Suprapubic skin (tissue), 4 donors: ENCODE data around the gene PLCB1. TPM values are rescaled to one million over a fixed set of nuclear protein-coding genes. Genes with fewer than 3 reads are reported as not detected.

Experiments
- DNase-seq, 2 donors: peaks; one replicate each; pipeline ENCODE4 v3.0.0-alpha.2; 2019; ENCODE audit warnings: low spot score in 2 of 2
- H3K27ac ChIP-seq: fragments of 200-600 bp; sonication (generic); one replicate; pipeline ENCODE4 v1.5.1; 2019
- H3K27me3 ChIP-seq: fragments of 200-600 bp; sonication (generic); one replicate; pipeline ENCODE4 v1.5.1; 2019
- H3K36me3 ChIP-seq: fragments of 200-600 bp; sonication (generic); one replicate; pipeline ENCODE4 v1.5.1; 2019
- H3K4me1 ChIP-seq: fragments of 200-600 bp; sonication (generic); one replicate; pipeline ENCODE4 v1.5.1; 2019
- H3K4me3 ChIP-seq: fragments of 200-600 bp; sonication (generic); one replicate; pipeline ENCODE4 v1.5.1; 2019; ENCODE audit warnings: mild to moderate bottlenecking
- H3K9me3 ChIP-seq: fragments of 200-600 bp; sonication (generic); one replicate; pipeline ENCODE4 v1.5.1; 2019
- EP300 ChIP-seq: sonication (generic); formaldehyde crosslinking; IDR thresholded peaks from one replicate; pipeline ENCODE4 v1.6.1; 2017; ENCODE audit warnings: antibody characterized with exemption
- POLR2A ChIP-seq, 2 donors: fragments of 450-650 bp; IDR thresholded peaks; one replicate each; pipeline ENCODE4 v1.6.1; 2017; ENCODE audit warnings: antibody characterized with exemption in 2 of 2, mild to moderate bottlenecking in 2 of 2, moderate library complexity in 2 of 2
- POLR2AphosphoS5 ChIP-seq, 3 donors: sonication (generic); formaldehyde crosslinking; IDR thresholded peaks; one replicate each; pipeline ENCODE4 v1.6.1; 2017; ENCODE audit warnings: antibody characterized with exemption in 3 of 3
- WGBS: methylation state at CpG from one replicate; pipeline ENCODE4 v1.1.5; 2018; 5-methylcytosine and 5-hydroxymethylcytosine counted together
- total RNA-seq, 4 donors: library from RNA; depleted of rRNA; stranded (reverse); fragments of >200 nt; gene quantifications; one replicate each; pipeline ENCODE4 v1.1.0, GENCODE V29; 2016
- TF ChIP-seq, protein P1 (sequence below), 2 donors: fragments of 200-600 bp in 1 of 2; fragments of 450-650 bp in 1 of 2; sonication (generic) in 1 of 2; IDR thresholded peaks; one replicate each; pipeline ENCODE4 v1.5.1; 2016 to 2019; ENCODE audit warnings: antibody characterized with exemption in 2 of 2, mild to moderate bottlenecking in 1 of 2, moderate library complexity in 1 of 2

The PLCB1 gene
- total RNA-seq, 4 donors from 2014 or later = 3.9 to 15.6 (median 6.7) TPM

GRCh38 chr20:8912096-8912495 lies 780.0 kb downstream of the PLCB1 start:
- Histone ChIP-seq H3K27ac (no peak overlapping the region), H3K27me3 (no peaks in the 10 kb centered on the region), H3K4me1 (no peaks in the 10 kb centered on the region), H3K9me3 (no peaks in the 10 kb centered on the region), H3K36me3 (no peaks in the 10 kb centered on the region), H3K4me3 (no peak overlapping the region)
- no peak for DNase-seq
- TF ChIP-seq EP300 = no peak
- no peak for TF ChIP-seq POLR2AphosphoS5 (IDR thresholded peaks at IDR 0.05)
- TF ChIP-seq, protein P1, sequence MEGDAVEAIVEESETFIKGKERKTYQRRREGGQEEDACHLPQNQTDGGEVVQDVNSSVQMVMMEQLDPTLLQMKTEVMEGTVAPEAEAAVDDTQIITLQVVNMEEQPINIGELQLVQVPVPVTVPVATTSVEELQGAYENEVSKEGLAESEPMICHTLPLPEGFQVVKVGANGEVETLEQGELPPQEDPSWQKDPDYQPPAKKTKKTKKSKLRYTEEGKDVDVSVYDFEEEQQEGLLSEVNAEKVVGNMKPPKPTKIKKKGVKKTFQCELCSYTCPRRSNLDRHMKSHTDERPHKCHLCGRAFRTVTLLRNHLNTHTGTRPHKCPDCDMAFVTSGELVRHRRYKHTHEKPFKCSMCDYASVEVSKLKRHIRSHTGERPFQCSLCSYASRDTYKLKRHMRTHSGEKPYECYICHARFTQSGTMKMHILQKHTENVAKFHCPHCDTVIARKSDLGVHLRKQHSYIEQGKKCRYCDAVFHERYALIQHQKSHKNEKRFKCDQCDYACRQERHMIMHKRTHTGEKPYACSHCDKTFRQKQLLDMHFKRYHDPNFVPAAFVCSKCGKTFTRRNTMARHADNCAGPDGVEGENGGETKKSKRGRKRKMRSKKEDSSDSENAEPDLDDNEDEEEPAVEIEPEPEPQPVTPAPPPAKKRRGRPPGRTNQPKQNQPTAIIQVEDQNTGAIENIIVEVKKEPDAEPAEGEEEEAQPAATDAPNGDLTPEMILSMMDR (IDR thresholded peaks at IDR 0.05) = no peak
- TF ChIP-seq POLR2A (IDR thresholded peaks at IDR 0.05) = no peak
- 85% methylated on average over 3 of the region's 3 CpGs for WGBS

DNA sequence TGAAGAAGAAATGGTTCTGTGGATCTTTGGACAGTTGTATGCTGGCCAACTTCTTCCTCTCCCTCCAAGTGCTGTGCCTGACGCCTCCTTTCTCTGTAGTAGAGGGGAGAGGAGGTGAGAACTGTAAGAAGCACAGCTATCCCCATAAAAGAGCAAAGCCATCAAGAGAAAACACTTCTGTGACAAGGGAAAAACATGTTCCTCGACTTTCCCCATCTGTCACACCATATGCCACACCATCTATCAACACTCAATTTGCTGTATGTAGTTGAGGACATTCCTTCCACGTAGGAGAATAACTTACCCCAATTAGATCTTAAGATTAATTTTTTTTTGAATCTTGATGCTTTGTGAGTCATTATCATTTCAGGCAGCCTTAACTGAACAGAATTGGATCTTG lies 780.7 kb downstream of the PLCB1 start:
- WGBS = 69% methylated on average over 3 of the region's 3 CpGs
- no peak for DNase-seq
- Histone ChIP-seq H3K36me3 (no peaks in the 10 kb centered on the region), H3K9me3 (no peaks in the 10 kb centered on the region), H3K27me3 (no peaks in the 10 kb centered on the region), H3K4me1 (no peaks in the 10 kb centered on the region), H3K4me3 (no peak overlapping the region), H3K27ac (no peak overlapping the region)
- TF ChIP-seq POLR2A (IDR thresholded peaks at IDR 0.05) (no peak), EP300 (no peak), POLR2AphosphoS5 (IDR thresholded peaks at IDR 0.05) (no peak)
- TF ChIP-seq, protein P1 (IDR thresholded peaks at IDR 0.05) = no peak

GRCh38 chr20:8913456-8913855 lies 781.4 kb downstream of the PLCB1 start:
- H3K4me1 ChIP-seq = no peaks in the 10 kb centered on the region
- TF ChIP-seq POLR2AphosphoS5 (IDR thresholded peaks at IDR 0.05) (no peak), EP300 (no peak), POLR2A (IDR thresholded peaks at IDR 0.05) (no peak)
- TF ChIP-seq, protein P1 (IDR thresholded peaks at IDR 0.05) = no peak
- H3K27me3 ChIP-seq = no peaks in the 10 kb centered on the region
- H3K36me3 ChIP-seq = no peaks in the 10 kb centered on the region
- H3K27ac ChIP-seq = no peak overlapping the region
- H3K4me3 ChIP-seq = no peak overlapping the region
- no peaks in the 10 kb centered on the region for H3K9me3 ChIP-seq
- no peak for DNase-seq

GRCh38 chr20:8914421-8914820 lies 782.4 kb downstream of the PLCB1 start:
- Histone ChIP-seq H3K9me3 (no peaks in the 10 kb centered on the region), H3K4me1 (no peaks in the 10 kb centered on the region), H3K36me3 (no peaks in the 10 kb centered on the region), H3K4me3 (no peak overlapping the region), H3K27ac (no peak overlapping the region), H3K27me3 (no peaks in the 10 kb centered on the region)
- no peak for DNase-seq
- TF ChIP-seq POLR2AphosphoS5 (IDR thresholded peaks at IDR 0.05) (no peak), EP300 (no peak), POLR2A (IDR thresholded peaks at IDR 0.05) (no peak)
- TF ChIP-seq, protein P1 (IDR thresholded peaks at IDR 0.05) = no peak
- WGBS = 78% methylated on average over 1 of the region's 1 CpG

DNA sequence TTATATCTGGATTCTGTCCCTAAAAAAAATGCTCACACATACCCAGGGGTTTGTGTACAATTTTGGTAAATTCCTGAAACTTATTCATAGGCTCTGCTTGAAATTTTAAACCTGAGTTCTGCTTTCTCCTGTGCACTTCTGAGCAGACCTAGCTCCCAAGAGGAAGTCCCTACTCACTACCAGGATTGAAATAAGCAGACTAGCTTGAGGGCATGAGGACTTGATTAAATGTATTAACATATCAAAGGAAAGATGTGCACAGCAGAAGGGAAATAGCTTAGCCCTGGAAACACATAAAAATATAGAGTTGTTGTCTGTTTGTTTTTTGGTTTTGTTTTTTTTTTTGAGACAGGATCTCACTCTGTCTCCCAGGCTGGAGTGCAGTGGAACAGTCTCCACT lies 785.0 kb downstream of the PLCB1 start:
- H3K9me3 ChIP-seq = no peaks in the 10 kb centered on the region
- no peaks in the 10 kb centered on the region for H3K4me1 ChIP-seq
- no peaks in the 10 kb centered on the region for H3K36me3 ChIP-seq
- H3K27ac ChIP-seq = no peak overlapping the region
- TF ChIP-seq, protein P1 (IDR thresholded peaks at IDR 0.05) = no peak
- TF ChIP-seq EP300 (no peak), POLR2AphosphoS5 (IDR thresholded peaks at IDR 0.05) (no peak), POLR2A (IDR thresholded peaks at IDR 0.05) (no peak)
- H3K4me3 ChIP-seq = no peak overlapping the region
- H3K27me3 ChIP-seq = no peaks in the 10 kb centered on the region
- DNase-seq = no peak
